Retinal pigment epithelial cell (primary cell): ENCODE results near the gene MOCS2.

ENCODE experiments used
- DNase-seq: peaks from one replicate; pipeline ENCODE4 v3.0.0-alpha.2; 2010; ENCODE audit warnings: low read depth
- H3K4me3 ChIP-seq: 2 replicates; pipeline ENCODE4 v1.5.1; 2011; ENCODE audit warnings: mild to moderate bottlenecking, low read length, control low read depth, moderate library complexity
- TF ChIP-seq, protein P1 (sequence below): conservative IDR thresholded peaks from 2 replicates; pipeline ENCODE4 v1.5.1; 2011; ENCODE audit warnings: low read depth, low read length, control low read depth, inconsistent platforms

The MOCS2 gene

DNA sequence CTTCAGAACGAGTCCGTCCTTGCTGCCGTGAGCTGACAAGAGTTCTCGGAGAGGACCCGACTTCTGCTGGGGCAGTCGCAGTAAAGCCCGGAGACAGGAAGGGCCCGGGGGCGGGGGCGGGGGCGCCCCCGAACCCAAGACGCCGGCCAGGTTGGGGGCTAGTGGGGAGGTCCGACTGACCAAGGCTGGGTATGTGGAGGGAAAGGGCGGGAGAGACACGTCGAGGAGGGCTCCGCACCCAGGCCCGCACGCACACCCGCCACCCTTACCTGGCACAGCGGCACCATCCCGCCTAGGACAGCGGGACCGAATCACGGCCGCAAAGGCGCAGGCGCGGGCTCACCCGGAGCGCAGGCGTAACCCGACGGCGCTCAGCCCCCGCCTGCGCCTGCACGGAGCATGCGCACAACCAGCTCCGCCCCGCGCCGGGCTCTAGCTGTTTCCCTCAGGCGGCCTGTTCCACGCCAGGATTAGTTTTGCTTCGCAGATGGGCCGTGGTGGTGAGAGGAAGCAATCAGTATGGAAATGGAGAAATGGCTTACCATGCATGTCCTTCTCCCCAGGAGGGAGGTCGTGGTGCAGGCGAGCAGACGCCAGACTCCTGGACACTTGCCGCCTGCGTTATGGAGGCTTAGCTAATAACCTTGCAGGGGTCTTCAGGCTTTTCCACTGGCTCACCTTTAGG, at the start of gene MOCS2:
Gene MOCS2, minus strand, starts transcription at position 315 of the 685 bp plus-strand sequence. CDS start 2,583 bp downstream, outside the sequence.
- H3K4me3 ChIP-seq: peak within 1 kb of the TSS; percentile 81
- TF ChIP-seq, protein P1, sequence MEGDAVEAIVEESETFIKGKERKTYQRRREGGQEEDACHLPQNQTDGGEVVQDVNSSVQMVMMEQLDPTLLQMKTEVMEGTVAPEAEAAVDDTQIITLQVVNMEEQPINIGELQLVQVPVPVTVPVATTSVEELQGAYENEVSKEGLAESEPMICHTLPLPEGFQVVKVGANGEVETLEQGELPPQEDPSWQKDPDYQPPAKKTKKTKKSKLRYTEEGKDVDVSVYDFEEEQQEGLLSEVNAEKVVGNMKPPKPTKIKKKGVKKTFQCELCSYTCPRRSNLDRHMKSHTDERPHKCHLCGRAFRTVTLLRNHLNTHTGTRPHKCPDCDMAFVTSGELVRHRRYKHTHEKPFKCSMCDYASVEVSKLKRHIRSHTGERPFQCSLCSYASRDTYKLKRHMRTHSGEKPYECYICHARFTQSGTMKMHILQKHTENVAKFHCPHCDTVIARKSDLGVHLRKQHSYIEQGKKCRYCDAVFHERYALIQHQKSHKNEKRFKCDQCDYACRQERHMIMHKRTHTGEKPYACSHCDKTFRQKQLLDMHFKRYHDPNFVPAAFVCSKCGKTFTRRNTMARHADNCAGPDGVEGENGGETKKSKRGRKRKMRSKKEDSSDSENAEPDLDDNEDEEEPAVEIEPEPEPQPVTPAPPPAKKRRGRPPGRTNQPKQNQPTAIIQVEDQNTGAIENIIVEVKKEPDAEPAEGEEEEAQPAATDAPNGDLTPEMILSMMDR: no peak
- peak; percentile 44 for DNase-seq

GRCh38 chr5:53151713-53152458, 42.3 kb upstream of the MOCS2 start:
- peak; percentile 98 for DNase-seq
- TF ChIP-seq, protein P1: no peak
- no peak overlapping the region for H3K4me3 ChIP-seq

- H3K4me3 ChIP-seq: no peak overlapping the region
- DNase-seq: no peak
- TF ChIP-seq, protein P1: no peak
Observed at GRCh38 chr5:53133020-53133419, 23.5 kb upstream of the MOCS2 start.

DNA sequence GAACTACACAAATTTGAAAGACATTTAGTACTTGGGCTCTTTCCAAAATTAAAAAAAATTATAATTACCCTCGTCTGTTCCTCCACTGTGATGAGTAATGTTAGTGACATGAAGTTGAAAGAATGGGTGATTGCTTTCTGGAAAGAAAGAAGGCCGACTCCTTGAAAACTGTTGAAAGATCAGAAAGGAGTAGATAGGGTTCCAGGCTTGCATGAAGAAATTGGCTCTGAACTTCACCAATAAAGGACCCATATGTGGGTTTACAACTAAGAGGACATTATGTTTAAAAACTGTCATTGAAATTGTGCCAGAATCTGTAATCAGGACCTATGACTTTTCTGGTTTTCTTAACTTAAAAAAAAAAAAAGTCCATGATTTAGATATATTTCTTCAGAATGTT, 20.7 kb upstream of the MOCS2 start:
- no peak for DNase-seq
- no peak overlapping the region for H3K4me3 ChIP-seq
- TF ChIP-seq, protein P1: no peak

GRCh38 chr5:53128481-53128880, 18.9 kb upstream of the MOCS2 start:
- no peak overlapping the region for H3K4me3 ChIP-seq
- DNase-seq: no peak
- TF ChIP-seq, protein P1: no peak

DNA sequence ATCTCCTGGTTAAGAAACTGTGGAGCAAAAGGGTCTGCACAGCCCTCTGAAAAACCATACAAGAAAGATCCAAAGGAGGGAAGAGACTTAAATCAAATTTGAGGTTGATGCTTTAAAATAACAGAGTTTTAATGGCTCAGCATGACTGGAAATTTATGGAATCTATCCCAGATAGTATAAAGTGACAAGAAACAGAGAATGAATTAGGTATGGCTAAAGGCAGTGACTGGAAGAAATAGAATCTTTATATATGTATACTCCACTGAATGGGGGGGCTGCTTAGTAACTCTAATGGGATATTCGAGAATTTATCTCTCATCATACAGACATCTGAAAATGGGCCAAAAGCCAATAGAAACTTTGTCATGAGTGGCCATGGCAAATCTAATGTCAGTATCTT, 17.6 kb upstream of the MOCS2 start:
- TF ChIP-seq, protein P1: no peak

GRCh38 chr5:53126521-53126920, 17.0 kb upstream of the MOCS2 start:
- DNase-seq: no peak
- TF ChIP-seq, protein P1: no peak
- no peak overlapping the region for H3K4me3 ChIP-seq

More for the DNA sequence above, 17.6 kb upstream of the MOCS2 start:
- no peak overlapping the region for H3K4me3 ChIP-seq
- DNase-seq: no peak
